Endometrial microvascular endothelial cells (primary cell): ENCODE results near the gene VPS39. TPM values are rescaled to one million over a fixed set of nuclear protein-coding genes. Genes with fewer than 3 reads are reported as not detected.

ENCODE experiments used
- in situ Hi-C: cut with HindIII; loops from 2 replicates; pipeline ENCODE4 v1.10.0; 2017; ENCODE audit warnings: low sequenced_read_pairs, low pct_unique_long_range_greater_than_20kb; ENCODE audit errors: inconsistent ontology term
- total RNA-seq: library from RNA; depleted of rRNA; stranded (reverse); fragments of >200 nt; gene quantifications from one replicate; pipeline ENCODE4 v1.2.3, GENCODE V29; 2015; ENCODE audit errors: inconsistent ontology term

The VPS39 gene
- total RNA-seq, 1 donor from 2014 or later, result 28.2 TPM

DNA sequence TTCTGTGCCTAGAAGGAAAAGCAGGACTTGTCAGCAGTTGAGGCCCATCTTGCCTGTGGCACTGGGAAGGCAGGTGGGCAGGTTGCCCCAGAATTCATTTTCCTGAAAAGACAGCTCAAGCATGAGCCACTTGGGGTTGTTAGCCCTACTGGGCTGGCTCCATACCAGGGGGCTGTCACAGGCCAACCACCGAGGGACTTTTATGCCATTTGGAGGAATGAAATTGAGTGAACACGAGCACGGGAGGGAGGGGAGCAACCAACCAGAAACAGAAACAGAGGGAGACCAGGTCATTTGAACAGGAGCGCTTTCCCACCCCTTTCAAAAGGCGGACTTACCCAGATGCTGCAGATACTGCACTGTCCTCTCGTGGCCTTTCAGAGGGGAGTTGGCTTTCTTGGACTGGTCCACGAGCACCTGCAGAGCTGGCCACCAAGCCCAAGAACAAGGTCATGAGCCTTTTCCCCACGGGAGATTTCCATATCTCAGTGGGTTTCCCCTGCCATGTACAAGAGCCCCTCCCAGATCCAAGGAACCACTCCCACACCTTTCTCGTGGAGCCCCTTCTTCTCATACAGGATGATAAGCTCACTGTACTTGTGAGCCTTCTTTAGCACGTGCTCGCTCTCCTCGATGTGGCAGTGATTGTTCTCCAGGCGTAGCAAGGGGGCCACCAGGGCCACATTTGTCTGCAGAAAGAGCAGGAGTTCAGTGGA, 41.7 kb downstream of the VPS39 start:
- in situ Hi-C loops, result no loop called here

DNA sequence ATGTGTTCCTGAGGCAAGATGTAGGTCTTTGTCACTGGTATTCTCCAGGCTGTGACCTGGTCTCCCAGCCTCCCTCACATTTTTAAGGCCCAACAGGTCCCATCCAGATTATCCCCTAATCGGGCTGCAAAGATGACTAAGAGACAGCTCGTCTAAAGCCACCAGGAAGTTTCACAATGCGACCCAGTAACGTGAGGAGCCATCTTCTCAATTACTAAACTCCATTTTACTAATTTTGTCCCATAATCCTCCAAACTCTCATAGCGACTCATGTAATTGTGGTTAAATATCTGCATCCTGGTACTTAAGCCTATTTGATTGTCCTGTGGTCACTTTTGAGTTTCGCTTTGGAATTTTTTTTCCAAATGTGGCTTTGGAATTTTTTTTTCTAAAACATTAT, 43.0 kb downstream of the VPS39 start:
- in situ Hi-C loops, result no loop called here

DNA sequence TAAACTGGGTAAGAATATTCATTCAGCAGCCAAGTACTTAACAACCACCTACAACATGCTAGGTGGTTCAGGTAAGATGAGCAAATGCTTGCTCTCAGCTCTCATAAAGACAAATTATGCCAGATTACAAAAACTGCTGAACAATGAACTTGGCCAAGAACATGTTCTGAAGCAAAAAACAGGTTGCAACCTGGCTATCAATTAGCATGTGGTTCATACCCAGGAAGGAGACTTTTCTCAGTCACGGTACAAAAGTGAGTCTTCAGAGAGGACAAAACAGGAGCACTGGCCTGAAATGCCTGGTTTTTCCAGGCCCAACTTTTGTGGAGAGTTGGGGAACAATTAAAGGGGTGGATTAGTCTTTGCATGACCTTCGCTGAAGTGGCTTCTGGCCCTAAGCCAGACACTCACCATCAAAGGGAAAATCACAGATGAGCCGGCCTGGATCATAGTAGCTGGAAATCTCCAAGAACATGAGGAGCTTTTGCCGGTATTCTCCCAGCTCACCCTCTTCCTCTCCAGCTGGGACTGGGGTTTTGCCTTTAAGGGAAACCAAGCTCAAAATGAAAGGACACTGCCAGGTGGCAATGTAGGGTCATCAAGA, 44.1 kb downstream of the VPS39 start:
- in situ Hi-C loops, result no loop called here

DNA sequence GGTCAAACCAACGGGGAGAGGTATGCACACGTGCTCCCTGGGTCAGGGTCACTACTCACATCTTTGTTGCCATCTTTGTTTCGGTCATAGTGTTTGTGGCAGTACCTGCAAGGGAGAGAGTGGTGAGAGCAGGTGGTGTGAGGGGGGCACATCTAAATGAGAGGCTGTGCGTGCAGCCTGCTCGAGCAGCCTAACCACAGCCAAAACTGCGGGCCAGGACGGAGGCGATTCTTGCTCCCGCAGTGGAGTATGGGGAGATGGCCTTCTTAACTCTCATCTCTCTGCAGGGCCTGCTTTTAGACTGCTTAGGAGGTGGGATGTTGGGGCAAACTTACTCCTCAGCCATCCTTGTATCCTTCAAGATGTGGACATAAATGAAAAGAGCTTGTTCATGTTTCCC, 44.8 kb downstream of the VPS39 start:
- in situ Hi-C loops, result no loop called here

DNA sequence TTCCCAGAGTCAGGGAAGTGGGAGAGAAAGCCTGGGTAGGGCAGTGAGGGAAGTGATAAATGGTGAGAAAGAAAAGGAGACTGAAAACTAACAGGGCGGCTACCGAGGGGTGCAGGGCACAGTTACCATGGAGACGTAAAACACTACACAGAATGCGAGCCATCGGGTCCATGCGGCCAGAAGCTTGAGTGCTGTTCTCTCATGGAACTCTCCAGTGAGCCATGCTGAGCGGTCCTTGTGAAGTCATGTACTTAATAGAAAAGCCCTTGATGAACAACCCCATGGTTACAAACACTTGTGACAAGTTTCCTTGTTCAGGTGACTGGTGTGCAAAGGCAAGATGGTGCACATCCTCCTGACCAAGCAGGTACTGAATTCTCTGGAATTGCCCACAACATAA, 48.0 kb downstream of the VPS39 start:
- in situ Hi-C loops, result no loop called here

DNA sequence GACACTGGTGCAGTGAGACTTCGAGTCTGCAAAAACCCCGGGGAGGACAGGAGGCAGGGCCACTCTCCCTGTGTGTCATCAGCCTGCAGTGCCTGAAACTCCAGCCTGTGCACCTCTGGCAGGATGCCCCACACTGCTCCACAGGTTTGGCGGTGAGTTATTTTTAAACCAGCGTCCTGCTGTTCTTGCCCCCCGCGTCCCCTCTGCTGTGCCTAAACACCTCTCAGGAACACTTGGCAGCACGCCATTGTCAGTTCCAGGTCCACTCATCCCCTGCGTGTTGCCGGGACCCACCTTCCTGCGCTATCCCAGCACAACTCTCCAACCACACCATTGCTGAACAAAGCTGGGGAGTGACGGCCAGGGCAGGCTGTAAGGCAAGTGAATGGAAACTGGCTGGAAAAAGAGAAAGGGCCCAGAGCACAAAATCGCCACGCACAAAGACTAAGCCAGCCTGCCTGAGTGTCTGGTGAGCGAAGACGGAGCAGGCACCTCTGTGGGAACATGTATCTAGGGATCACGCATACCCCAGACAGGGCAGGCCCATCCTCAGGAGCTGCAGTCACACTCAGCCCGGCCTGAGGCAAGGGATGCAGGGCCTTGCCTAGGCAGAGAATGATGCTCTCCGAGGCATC, 48.6 kb downstream of the VPS39 start:
- in situ Hi-C loops, result no loop called here

DNA sequence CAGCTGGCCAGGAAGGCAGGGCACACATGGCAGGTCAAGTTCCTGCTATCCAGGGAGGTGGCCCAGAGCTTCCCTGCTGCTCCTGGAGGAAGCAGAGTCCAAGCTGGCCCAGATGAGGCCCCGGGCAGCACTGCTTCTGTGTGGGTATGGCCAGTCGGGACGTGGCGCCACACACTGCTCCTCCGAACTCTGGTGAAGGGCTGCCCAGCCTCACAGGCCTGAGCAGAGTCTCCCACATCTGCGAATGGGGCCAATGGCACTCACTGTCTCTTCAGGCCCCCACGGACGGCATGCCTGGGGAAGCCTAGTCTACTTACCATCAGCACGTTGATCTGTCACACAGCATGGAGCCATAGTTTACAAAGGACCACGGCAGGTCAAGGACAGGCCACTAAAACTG, 49.2 kb downstream of the VPS39 start:
- in situ Hi-C loops, result no loop called here

DNA sequence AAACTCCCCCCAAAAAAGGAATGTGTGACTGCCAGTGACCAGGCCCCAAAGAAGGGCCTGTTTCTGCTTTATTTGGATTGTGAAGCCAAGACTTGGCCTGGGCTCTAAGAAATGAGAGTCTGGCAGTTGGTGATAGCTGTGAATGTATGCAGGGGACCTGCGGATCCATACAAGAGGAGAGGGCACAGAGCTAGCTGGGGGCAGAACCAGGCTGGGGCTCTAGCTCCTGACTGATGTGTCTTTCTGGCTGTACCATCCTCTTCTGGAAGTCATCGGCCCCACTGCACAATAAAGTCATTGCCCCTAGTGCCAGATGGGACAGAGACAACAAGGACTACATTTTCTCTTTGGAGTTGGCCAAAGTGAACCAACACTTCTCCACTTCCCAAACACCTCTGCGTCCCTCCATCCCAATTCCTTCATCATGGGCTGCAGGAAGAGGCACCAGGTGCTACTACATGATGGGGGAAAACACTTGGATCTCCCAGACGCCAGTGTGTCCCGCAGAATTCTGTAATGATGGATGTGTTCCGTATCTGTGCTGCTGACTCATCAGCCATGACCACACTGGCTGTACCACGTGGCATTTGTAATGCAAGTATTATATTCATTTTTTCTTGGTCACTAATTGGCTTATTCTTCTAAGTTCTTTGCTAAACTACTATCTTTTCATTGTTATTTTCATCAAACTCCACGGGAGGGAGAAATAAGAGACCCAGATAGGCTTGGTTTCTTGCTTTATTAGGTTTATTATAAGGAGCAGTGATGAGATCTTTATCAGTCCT, 49.9 kb downstream of the VPS39 start:
- in situ Hi-C loops, result no loop called here

DNA sequence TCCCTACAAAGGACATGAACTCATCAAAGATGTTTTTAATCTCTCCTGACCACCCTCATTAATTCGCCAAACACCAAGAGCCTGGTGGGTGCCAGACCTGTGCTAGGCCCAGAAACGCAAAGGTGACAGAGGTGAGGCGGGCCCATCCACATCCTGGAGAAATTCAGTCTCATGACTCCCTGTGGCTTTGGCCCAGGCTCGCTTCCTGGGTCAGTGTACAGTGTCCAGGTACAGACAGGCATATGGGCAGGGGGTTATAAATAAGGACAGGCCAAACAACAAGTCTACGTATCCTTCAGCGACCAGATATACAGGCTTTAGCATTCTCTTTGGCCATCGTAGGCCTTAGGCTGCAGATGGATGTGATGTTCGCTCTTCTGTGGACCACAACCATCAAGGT, 50.7 kb downstream of the VPS39 start:
- in situ Hi-C loops, result no loop called here

DNA sequence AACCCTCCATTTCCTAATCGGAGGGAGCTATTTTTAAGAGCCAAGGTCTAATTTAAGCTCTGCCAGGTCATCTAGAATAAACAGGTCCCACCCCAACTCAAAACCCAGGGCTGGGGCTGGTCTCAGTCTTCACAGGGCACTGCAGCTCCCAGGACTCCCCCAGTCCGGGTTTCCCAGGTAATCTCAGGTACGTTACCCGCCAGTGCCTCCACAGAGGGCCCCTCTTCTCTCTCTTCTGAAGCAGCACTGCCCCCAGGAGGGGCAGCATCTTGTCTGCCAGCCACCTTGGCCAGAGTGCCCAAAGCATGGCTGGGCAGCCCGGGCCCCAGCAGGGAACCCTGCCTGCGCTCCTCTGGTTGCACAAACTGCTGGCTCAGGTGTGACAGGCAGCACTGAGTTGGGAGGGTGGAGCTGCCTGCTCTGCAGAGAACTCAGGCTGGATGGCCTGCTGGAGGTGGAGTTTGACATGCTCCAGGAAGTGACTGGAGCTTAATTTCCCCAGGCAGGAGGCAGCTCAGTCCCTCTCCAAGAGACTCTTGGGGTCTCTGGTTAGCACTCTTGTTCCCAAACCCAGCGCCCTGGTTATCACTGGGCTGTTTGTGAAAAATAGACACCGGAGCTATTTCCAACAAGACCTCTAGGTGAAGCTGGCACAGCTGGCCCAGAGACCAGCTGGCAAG, 51.7 kb downstream of the VPS39 start, which contains the start of gene PLA2G4F:
PLA2G4F (minus strand) TSS at position 394 of the 680 bp plus-strand sequence; CDS start at position 307, 87 bp downstream.
- in situ Hi-C loops, result no loop called here

DNA sequence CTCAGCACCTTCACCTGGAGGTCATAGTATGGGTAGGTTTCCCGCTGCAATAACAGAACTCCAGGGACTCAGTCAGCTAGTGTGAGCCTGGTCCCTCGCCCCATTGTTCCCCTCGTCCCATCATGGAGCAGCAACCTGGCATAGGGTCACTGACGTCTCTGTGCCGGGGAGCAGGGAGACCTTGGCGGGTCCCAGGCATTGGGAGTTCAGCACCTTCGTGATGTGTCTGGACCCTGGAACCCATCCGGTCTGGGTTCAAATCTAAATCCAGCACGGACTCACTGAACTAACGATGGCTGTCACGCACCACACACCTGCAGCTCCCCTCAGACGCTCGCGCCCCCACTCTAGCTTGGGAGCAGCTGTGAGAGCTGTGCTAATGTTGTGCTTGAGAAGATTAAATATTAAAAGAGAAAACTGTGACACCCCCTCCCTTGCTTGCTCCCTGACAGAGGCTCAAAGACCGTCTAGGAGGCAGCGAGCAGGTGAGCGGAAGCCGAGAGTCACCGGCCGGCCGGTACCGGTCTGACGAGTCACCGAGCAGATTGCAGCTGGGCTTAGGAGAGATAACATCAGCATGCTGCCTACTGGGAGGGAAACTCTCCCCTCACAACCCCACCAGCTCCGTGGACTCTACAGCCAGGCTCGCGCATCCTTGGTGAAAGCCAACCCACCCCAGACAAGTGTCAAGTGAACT, 52.4 kb downstream of the VPS39 start:
- in situ Hi-C loops, result no loop called here

DNA sequence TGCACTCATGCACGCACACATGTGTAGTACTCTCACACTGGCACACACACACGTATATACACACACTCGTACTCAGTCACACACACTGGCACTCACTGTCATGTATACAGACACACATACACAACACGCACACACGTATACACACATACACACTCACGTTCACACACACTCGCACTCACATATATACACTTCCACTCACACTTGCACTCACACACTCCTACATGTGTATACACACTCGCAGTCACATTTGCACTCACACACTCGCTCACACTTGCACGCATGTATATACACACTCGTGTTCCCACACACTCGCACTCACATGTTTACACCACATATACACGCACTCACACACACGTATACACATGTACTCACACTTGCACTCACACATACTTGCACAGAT, 53.1 kb downstream of the VPS39 start:
- in situ Hi-C loops, result no loop called here

DNA sequence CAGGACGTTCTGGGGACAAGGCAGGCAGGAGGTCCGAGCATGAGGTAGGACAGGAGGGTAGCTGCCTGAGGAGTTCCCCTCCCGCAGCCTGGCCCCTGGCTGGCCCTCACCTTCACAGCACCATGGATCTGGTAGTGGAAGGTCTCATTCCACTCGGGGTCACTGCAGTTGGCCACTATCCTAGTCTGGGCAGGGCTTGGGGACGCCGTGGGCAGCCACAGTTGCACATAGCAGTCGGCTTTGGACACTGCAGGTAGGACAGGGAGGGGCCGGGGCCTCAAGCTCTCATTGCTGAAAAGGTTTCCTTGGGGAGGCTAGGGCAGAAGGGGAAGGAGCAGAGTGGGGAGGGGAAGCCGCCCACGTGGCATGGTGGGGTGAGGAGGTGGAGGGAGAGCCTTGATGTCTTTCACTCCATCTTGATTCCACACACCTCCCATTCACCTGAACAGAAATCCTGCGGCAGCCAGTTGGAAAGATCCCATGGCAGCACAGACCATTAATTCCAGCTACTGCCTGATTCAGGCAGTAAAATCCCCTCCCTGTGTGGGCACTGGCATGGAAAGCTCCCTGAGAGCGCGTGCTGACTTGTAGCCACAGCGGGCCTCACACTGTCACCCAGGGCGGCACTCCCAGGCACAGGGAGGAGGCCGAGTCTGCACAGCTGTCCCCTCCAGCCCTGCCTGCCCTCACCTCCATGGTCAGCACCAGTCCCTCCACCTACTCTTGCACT, 53.7 kb downstream of the VPS39 start:
- in situ Hi-C loops, result no loop called here

DNA sequence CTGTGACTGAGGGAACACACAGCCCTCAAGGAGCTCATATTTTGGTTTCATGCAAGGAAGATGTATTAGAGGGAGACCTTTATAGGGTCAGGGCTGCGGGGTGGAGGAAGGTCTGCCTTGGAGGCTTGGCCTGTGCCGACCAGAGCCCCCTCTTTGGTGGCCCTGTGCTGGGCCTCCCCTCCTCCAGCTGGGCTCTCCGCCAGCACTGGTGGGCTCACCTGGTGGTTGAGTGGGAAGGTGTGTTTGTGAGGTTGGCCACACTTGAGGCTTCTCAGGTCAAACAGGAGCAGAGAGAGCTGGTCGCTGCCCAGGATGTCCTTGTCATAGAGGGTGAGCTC, 54.3 kb downstream of the VPS39 start:
- in situ Hi-C loops, result no loop called here

DNA sequence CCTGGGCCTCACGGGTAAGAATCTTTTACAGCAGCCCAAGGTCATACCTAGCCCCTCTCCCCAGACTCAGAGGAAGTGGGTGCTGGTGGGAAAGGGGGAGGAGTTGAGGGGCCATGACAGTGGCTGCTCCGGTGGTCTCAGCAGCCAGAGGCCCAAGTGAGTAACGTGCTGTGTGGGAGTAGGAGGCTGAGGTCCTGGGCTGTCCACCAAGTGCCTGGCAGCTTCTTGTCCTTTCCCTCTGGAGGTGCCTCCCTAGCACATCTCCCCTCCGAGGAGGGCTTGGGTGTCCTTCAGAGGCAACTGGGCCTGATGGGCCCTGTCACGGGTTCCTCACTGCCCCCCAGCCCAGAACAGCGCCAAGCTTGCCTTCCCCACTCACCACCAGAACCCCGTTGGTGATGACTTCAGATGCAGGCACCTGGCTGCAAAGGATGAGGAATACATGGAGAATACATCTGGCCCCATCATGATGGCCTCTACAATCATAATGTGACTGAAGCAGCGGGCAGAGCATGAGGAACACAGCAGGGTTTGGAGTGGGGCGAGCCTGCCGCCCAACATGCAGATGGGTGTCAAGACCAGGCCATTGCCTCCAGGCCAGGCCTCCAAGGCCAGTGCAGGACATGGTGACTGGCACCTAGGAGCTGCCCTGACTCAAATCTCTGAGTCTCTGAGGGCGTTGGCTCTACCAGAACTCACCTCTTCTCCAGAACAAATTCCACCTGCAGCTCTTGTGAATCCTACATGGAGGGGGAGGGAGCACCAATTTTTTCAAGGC, 55.0 kb downstream of the VPS39 start:
- in situ Hi-C loops, result no loop called here

DNA sequence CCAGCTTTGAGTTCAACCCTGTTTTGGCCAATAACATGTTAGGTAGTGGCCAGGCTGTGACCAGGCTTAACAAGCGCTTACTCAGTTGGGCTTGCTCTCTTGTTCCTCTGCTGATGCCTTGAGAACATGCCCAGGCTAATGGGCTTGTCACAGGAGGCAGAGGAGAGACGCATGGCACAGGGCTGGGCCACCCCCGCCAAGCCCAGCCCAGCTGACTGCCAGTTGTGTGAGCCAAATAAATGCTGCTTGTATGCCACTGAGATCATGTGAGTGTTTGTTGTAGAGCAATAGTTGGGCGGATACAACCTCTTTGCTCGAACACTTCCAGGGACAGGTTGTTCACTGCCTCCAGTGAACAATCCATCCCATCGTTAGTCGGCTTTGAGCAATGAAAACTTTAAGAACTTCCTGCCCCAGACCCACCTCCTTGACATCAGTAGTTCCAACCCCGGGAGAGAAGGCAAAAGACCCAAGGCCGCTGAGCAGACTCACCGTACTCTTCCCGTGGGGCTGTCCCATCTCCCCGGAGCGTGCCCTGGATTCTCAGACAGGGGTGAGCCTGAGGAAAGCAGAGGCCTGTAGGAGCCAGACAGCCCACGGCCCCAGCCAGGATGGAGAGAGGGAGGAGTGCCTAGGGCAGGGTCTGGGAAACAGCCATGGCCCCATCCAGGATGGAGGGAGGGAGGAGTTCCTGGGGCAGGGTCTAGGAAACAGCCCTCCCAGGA, 55.7 kb downstream of the VPS39 start:
- in situ Hi-C loops, result no loop called here

DNA sequence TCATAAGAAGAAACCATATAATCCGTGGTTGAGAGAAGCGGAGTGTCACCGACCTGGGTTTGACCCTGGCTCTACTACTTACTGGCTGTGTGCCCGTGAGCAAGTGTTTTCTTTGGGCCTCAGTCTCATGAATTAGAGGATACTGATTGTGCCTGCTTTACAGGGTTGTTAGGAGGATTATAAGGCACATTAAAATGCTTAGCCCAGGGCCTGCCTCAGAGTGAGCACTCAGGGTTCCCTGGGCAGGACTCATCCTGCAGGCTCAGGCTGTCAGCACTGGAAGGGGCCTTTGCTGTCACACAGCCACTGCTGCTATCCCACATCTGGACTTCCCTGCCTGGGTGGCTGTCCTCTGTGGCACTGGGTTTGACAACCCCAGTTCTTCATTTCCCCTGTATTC, 56.4 kb downstream of the VPS39 start:
- in situ Hi-C loops, result no loop called here
